H9 (cell line): ENCODE data around the gene ECEL1. TPM values are rescaled to one million over a fixed set of nuclear protein-coding genes. Genes with fewer than 3 reads are reported as not detected.

Experiments
- DNase-seq: peaks from one replicate; pipeline ENCODE4 v3.0.0-alpha.2; 2017
- H2AFZ ChIP-seq: one replicate; pipeline ENCODE4 v1.6.1; 2013; ENCODE audit warnings: mild to moderate bottlenecking, low read length, control low read depth, moderate library complexity
- H2AK5ac ChIP-seq: 2 replicates; pipeline ENCODE4 v1.6.1; 2013; ENCODE audit warnings: low read length, control low read depth, mixed read lengths; ENCODE audit not compliant: insufficient read length
- H2BK120ac ChIP-seq: one replicate; pipeline ENCODE4 v1.6.1; 2013; ENCODE audit warnings: low read depth, mild to moderate bottlenecking, low read length, control low read depth, inconsistent platforms; ENCODE audit not compliant: poor library complexity, severe bottlenecking
- H2BK12ac ChIP-seq: 2 replicates; pipeline ENCODE4 v1.6.1; 2013; ENCODE audit warnings: low read length, control low read depth, mixed read lengths, low read depth; ENCODE audit not compliant: insufficient read length
- H2BK15ac ChIP-seq: 2 replicates; pipeline ENCODE4 v1.6.1; 2013; ENCODE audit warnings: low read depth, low read length, control low read depth
- H2BK20ac ChIP-seq: one replicate; pipeline ENCODE4 v1.6.1; 2013; ENCODE audit warnings: low read depth, mild to moderate bottlenecking, low read length, control low read depth, inconsistent platforms; ENCODE audit not compliant: poor library complexity, severe bottlenecking
- H2BK5ac ChIP-seq: 2 replicates; pipeline ENCODE4 v1.6.1; 2013; ENCODE audit warnings: low read length, control low read depth, mixed read lengths; ENCODE audit not compliant: insufficient read length
- H3K14ac ChIP-seq: 2 replicates; pipeline ENCODE4 v1.6.1; 2013; ENCODE audit warnings: low read length, control low read depth; ENCODE audit not compliant: insufficient read depth
- H3K18ac ChIP-seq: 2 replicates; pipeline ENCODE4 v1.6.1; 2013; ENCODE audit warnings: low read depth, mild to moderate bottlenecking, mixed read lengths, low read length, control low read depth; ENCODE audit not compliant: insufficient read length
- H3K23ac ChIP-seq: 2 replicates; pipeline ENCODE4 v1.6.1; 2013; ENCODE audit warnings: low read length, control low read depth, mixed read lengths, low read depth; ENCODE audit not compliant: insufficient read length
- H3K23me2 ChIP-seq: 2 replicates; pipeline ENCODE4 v1.6.1; 2013; ENCODE audit warnings: low read depth, mild to moderate bottlenecking, mixed read lengths, low read length, control low read depth; ENCODE audit not compliant: insufficient read length, poor library complexity, severe bottlenecking
- H3K27ac ChIP-seq: 2 replicates; pipeline ENCODE4 v1.5.1; 2013; ENCODE audit warnings: low read length, control low read depth, mixed read lengths, low read depth; ENCODE audit not compliant: insufficient read length
- H3K27me3 ChIP-seq: 2 replicates; pipeline ENCODE4 v1.6.1; 2013; ENCODE audit warnings: low read length, control low read depth, inconsistent platforms; ENCODE audit not compliant: insufficient read depth
- H3K4ac ChIP-seq: 2 replicates; pipeline ENCODE4 v1.6.1; 2013; ENCODE audit warnings: low read depth, mild to moderate bottlenecking, control low read depth, inconsistent platforms, low read length, moderate library complexity
- H3K4me1 ChIP-seq: 2 replicates; pipeline ENCODE4 v1.6.1; 2013; ENCODE audit warnings: low read length, control low read depth, inconsistent platforms; ENCODE audit not compliant: insufficient read depth
- H3K4me2 ChIP-seq: 2 replicates; pipeline ENCODE4 v1.6.1; 2013; ENCODE audit warnings: low read length, control low read depth, mixed read lengths; ENCODE audit not compliant: insufficient read length, insufficient read depth
- H3K56ac ChIP-seq: 2 replicates; pipeline ENCODE4 v1.6.1; 2013; ENCODE audit warnings: low read depth, mild to moderate bottlenecking, mixed read lengths, low read length, control low read depth; ENCODE audit not compliant: insufficient read length
- H3K79me1 ChIP-seq: 2 replicates; pipeline ENCODE4 v1.6.1; 2013; ENCODE audit warnings: low read depth, mild to moderate bottlenecking, moderate library complexity, low read length, control low read depth, inconsistent platforms; ENCODE audit not compliant: insufficient read depth, poor library complexity, severe bottlenecking
- H3K79me2 ChIP-seq: 2 replicates; pipeline ENCODE4 v1.6.1; 2013; ENCODE audit warnings: low read length, control low read depth, inconsistent platforms; ENCODE audit not compliant: insufficient read depth
- H3K9ac ChIP-seq: 2 replicates; pipeline ENCODE4 v1.6.1; 2013; ENCODE audit warnings: low read length, control low read depth, mixed read lengths; ENCODE audit not compliant: insufficient read length; ENCODE audit errors: extremely low read depth
- H3K9me3 ChIP-seq: one replicate; pipeline ENCODE4 v1.6.1; 2013; ENCODE audit warnings: low read depth, low read length, inconsistent platforms; ENCODE audit not compliant: control insufficient read depth
- H3T11ph ChIP-seq: one replicate; pipeline ENCODE4 v1.6.1; 2013; ENCODE audit warnings: mild to moderate bottlenecking, low read length, control low read depth, inconsistent platforms
- H4K20me1 ChIP-seq: one replicate; pipeline ENCODE4 v1.6.1; 2013; ENCODE audit not compliant: control insufficient read depth, insufficient read length, insufficient read depth
- H4K5ac ChIP-seq: 2 replicates; pipeline ENCODE4 v1.6.1; 2013; ENCODE audit warnings: low read depth, mild to moderate bottlenecking, mixed read lengths, low read length, control low read depth; ENCODE audit not compliant: insufficient read length
- H4K8ac ChIP-seq: replicated peaks from 2 replicates; pipeline ENCODE4 v1.6.1; 2013; ENCODE audit warnings: low read length, control low read depth, mixed read lengths, low read depth; ENCODE audit not compliant: insufficient read length
- H4K91ac ChIP-seq: 2 replicates; pipeline ENCODE4 v1.6.1; 2013; ENCODE audit warnings: low read depth, mild to moderate bottlenecking, moderate library complexity, mixed read lengths, low read length, control low read depth; ENCODE audit not compliant: insufficient read length
- H3K27ac Mint-ChIP-seq, 3 experiments: 2 replicates in 2 of 3; 3 replicates in 1 of 3; pipeline ENCODE4 v1.8.0; 2020 to 2021; ENCODE audit warnings: mixed read lengths in 3 of 3, mild to moderate bottlenecking in 1 of 3, moderate library complexity in 1 of 3
- H3K27me3 Mint-ChIP-seq: 2 replicates; pipeline ENCODE4 v1.8.0; 2021; ENCODE audit warnings: low read depth, mild to moderate bottlenecking, moderate library complexity, mixed read lengths
- H3K36me3 Mint-ChIP-seq, 3 experiments: 2 replicates in 2 of 3; 3 replicates in 1 of 3; pipeline ENCODE4 v1.8.0; 2020 to 2021; ENCODE audit warnings: low read depth in 3 of 3, mixed read lengths in 3 of 3; ENCODE audit not compliant: insufficient read depth in 1 of 3
- H3K4me1 Mint-ChIP-seq, 2 experiments: 2 replicates each; pipeline ENCODE4 v1.8.0; 2020; ENCODE audit warnings: mixed read lengths in 2 of 2
- H3K4me3 Mint-ChIP-seq, 2 experiments: 2 replicates in 1 of 2; 3 replicates in 1 of 2; pipeline ENCODE4 v1.8.0; 2020 to 2021; ENCODE audit warnings: mild to moderate bottlenecking in 2 of 2, mixed read lengths in 2 of 2, moderate library complexity in 1 of 2
- H3K9me3 Mint-ChIP-seq, 2 experiments: 2 replicates in 1 of 2; 3 replicates in 1 of 2; pipeline ENCODE4 v1.8.0; 2020; ENCODE audit warnings: mild to moderate bottlenecking in 2 of 2, mixed read lengths in 2 of 2, moderate library complexity in 1 of 2
- WGBS: extraction: QIAGEN DNeasy Blood & Tissue Kit; methylation state at CpG from one replicate; pipeline ENCODE4 v1.1.7; 2013; ENCODE audit warnings: missing lambda C conversion rate, low lambda C conversion rate, mixed read lengths; ENCODE audit not compliant: insufficient read length; ENCODE audit errors: extremely low coverage; 5-methylcytosine and 5-hydroxymethylcytosine counted together
- total RNA-seq: library from RNA; stranded (reverse); gene quantifications from 2 replicates; pipeline ENCODE4 v1.2.1, GENCODE V29; 2021
- TF ChIP-seq, protein P1 (sequence below): fragments of 200-600 bp; sonication (generic); conservative IDR thresholded peaks from 3 replicates; pipeline ENCODE4 v1.8.0; 2021; ENCODE audit warnings: antibody characterized with exemption, mild to moderate bottlenecking

The ECEL1 gene
- total RNA-seq, 1 experiment from 2014 or later: 8.4 TPM

DNA sequence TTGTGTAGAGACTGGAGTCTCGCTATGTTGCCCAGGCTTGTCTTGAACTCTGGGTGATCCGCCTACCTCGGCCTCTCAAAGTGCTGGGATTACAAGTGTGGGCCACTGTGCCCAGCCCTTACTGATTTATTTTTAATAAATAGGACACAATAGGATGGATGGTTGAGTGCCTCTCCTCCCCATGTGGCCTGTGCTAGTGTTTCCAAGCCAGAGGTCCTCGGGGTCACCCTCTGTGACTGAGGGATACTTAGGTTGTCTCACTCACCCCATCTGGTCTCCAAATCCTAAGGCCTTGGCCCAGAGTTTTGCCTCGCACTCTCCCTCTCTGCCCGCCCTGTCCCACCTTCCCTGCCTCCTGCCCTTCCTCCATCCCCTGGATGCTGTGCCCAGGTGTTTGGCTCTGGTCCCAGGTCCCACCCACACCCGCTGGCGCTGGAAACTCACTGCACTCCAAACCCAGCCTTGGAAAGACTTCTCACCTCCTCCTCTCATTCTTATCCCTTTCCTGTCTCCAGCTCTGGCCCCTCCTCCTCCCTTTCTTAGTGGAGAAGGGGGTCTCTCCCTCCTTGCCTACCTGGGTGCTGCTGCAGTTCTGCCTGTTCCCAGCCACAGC, 4.7 kb upstream of the ECEL1 start:
- Mint-ChIP-seq H3K27ac (no peak overlapping the region), H3K27me3 (peaks cover 47% of the 10 kb centered on the region), H3K4me3 (no peak overlapping the region), H3K36me3 (no peaks in the 10 kb centered on the region; a peak in 1 of 7 replicates), H3K9me3 (no peaks in the 10 kb centered on the region; a peak in 1 of 5 replicates), H3K4me1 (peaks cover 23 to 44% of the 10 kb centered on the region in 2 experiments)
- peaks cover 2% of the 10 kb centered on the region; the same call in 1 of the 2 replicates for H3K27me3 ChIP-seq
- no CpG with 5 or more reads among the region's 8 CpGs for WGBS
- H2BK12ac ChIP-seq: no peak overlapping the region
- H3K4me1 ChIP-seq: peaks cover 2% of the 10 kb centered on the region; the same call in 1 of the 2 replicates
- no peak overlapping the region for H3T11ph ChIP-seq
- H3K9ac ChIP-seq: no peak overlapping the region
- H2BK15ac ChIP-seq: no peak overlapping the region
- no peaks in the 10 kb centered on the region for H4K20me1 ChIP-seq
- no peak overlapping the region for H2AFZ ChIP-seq
- no peak overlapping the region for H3K4me2 ChIP-seq
- no peaks in the 10 kb centered on the region for H3K9me3 ChIP-seq
- no peak overlapping the region for H2BK5ac ChIP-seq
- H2BK120ac ChIP-seq: no peak overlapping the region
- H3K56ac ChIP-seq: no peak overlapping the region
- no peak overlapping the region for H4K5ac ChIP-seq
- no peak overlapping the region for H4K91ac ChIP-seq
- DNase-seq: no peak
- H3K23me2 ChIP-seq: no peaks in the 10 kb centered on the region
- H3K27ac ChIP-seq: no peak overlapping the region
- no peak overlapping the region for H2BK20ac ChIP-seq
- no peak overlapping the region; the same call in 1 of the 2 replicates for H3K14ac ChIP-seq
- H3K18ac ChIP-seq: no peak overlapping the region
- no peak overlapping the region for H3K4ac ChIP-seq
- H3K79me2 ChIP-seq: no peaks in the 10 kb centered on the region
- no peak overlapping the region for H3K23ac ChIP-seq
- TF ChIP-seq, protein P1, sequence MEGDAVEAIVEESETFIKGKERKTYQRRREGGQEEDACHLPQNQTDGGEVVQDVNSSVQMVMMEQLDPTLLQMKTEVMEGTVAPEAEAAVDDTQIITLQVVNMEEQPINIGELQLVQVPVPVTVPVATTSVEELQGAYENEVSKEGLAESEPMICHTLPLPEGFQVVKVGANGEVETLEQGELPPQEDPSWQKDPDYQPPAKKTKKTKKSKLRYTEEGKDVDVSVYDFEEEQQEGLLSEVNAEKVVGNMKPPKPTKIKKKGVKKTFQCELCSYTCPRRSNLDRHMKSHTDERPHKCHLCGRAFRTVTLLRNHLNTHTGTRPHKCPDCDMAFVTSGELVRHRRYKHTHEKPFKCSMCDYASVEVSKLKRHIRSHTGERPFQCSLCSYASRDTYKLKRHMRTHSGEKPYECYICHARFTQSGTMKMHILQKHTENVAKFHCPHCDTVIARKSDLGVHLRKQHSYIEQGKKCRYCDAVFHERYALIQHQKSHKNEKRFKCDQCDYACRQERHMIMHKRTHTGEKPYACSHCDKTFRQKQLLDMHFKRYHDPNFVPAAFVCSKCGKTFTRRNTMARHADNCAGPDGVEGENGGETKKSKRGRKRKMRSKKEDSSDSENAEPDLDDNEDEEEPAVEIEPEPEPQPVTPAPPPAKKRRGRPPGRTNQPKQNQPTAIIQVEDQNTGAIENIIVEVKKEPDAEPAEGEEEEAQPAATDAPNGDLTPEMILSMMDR: no peak
- no peaks in the 10 kb centered on the region for H3K79me1 ChIP-seq
- H2AK5ac ChIP-seq: no peak overlapping the region
- H4K8ac ChIP-seq: no peak overlapping the region
